Measurements from ENCODE around the gene DRD4.

- TF ChIP-seq CTCF (optimal IDR thresholded peaks at IDR 0.05 in 1 of 3, IDR thresholded peaks at IDR 0.05 in 1 of 3, conservative IDR thresholded peaks at IDR 0.05 in 1 of 3; ENCODE audit: extremely low read depth in 1 of 3, insufficient read depth in 2 of 3, low read length in 3 of 3) (no peak), EZH2 (IDR thresholded peaks at IDR 0.05; ENCODE audit: low read length) (no peak)
Measured at GRCh38 chr11:625636-626268, 11.3 kb upstream of the DRD4 start.
